Measurements from ENCODE around the gene HIPK2.

HIPK2 gene

DNA sequence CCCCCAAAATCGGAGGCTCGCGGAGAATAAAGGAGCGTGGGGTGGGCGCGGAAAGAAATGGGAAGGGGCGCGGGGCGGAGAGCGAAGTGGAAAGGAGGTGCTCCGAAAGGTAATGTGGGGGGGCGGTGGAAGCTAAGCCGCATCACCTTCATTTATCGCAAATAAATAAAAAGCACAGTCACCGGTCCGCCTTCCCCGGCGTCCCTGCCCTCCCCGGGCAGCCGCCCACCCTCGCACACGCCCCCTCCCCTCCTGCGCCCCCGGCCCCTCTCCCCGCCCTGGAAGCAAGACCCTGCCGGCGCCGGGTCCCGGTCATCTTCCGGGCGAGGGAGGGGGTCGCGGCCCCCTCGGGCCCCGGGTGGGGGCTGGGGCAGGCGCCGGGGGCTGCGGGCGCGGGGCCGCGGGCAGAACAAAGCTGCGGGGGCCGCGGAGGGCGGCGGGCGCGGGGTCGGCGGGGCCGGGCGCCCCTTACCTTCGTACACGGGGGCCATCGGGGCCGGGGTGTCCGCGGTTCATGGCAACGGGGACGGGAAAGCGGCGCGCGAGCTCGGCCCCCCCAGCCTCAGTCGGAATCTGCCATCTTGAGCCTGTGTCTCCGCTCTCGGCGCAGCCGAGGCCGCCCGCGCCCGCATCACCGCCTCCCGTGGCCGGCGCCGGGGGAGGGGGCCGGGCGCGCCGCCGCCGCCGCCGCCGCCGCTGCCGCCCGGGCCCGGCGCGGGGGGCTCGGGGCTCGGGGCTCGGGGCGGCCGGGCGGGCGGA, 486 bp downstream of the HIPK2 start (continued):
- TF ChIP-seq, protein P1, sequence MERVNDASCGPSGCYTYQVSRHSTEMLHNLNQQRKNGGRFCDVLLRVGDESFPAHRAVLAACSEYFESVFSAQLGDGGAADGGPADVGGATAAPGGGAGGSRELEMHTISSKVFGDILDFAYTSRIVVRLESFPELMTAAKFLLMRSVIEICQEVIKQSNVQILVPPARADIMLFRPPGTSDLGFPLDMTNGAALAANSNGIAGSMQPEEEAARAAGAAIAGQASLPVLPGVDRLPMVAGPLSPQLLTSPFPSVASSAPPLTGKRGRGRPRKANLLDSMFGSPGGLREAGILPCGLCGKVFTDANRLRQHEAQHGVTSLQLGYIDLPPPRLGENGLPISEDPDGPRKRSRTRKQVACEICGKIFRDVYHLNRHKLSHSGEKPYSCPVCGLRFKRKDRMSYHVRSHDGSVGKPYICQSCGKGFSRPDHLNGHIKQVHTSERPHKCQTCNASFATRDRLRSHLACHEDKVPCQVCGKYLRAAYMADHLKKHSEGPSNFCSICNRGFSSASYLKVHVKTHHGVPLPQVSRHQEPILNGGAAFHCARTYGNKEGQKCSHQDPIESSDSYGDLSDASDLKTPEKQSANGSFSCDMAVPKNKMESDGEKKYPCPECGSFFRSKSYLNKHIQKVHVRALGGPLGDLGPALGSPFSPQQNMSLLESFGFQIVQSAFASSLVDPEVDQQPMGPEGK (CRISPR knock-in tag; IDR thresholded peaks at IDR 0.05; ENCODE audit: borderline replicate concordance) = no peak
- no peak for TF ChIP-seq ZNF565 (CRISPR knock-in tag; conservative IDR thresholded peaks at IDR 0.05; ENCODE audit: low read depth)
- TF ChIP-seq SNAI2 (CRISPR knock-in tag; IDR thresholded peaks at IDR 0.05) = no peak
- no peak for TF ChIP-seq GLIS3 (CRISPR knock-in tag; IDR thresholded peaks at IDR 0.05)
- TF ChIP-seq TOX (CRISPR knock-in tag; IDR thresholded peaks at IDR 0.05; ENCODE audit: borderline replicate concordance) = no peak
- no peak for TF ChIP-seq ZNF8 (CRISPR knock-in tag; IDR thresholded peaks at IDR 0.05)
- TF ChIP-seq RARB (CRISPR knock-in tag; IDR thresholded peaks at IDR 0.05) = no peak
- no peak for TF ChIP-seq ARNTL (CRISPR knock-in tag; IDR thresholded peaks at IDR 0.05; ENCODE audit: borderline replicate concordance, low read depth)

DNA sequence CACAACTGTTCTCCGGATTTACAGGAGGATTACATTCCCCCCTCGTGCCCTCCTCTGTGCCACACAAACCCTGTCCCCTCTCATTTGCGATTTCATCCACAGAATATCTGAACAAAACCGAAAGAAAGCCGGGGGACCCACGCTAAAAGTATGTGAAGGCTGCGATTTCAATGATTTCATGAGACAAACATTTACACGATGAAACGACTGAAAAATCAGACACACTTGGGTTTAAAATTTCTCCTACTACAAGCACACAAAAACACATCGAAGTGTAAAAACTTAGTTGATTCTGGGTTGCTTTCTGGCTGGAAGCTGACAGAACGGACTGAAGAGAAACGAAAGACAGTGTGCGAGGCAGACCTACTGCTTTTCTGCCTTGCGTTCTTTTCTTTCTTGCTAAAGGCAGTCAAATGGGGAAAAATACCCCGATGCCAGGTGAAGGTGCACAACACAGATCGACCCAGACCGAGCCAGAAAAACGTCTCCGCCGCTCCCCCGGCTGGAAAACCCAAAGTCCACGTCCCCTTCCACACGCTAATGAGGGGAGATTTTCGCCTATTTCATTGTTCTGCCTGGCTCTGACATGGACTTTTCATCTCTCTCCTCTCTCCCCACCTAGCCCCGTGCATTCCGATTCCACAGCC, 1.2 kb downstream of the HIPK2 start:
- TF ChIP-seq CSDC2 (CRISPR knock-in tag; IDR thresholded peaks at IDR 0.05) = no peak
- no peak for TF ChIP-seq ZFP3 (CRISPR knock-in tag; IDR thresholded peaks at IDR 0.05)
- no peak for TF ChIP-seq GLIS3 (CRISPR knock-in tag; IDR thresholded peaks at IDR 0.05)
- TF ChIP-seq ZNF565 (CRISPR knock-in tag; conservative IDR thresholded peaks at IDR 0.05; ENCODE audit: low read depth) = no peak
- TF ChIP-seq RARB (CRISPR knock-in tag; IDR thresholded peaks at IDR 0.05) = no peak
- peak; percentile 22 for ATAC-seq

DNA sequence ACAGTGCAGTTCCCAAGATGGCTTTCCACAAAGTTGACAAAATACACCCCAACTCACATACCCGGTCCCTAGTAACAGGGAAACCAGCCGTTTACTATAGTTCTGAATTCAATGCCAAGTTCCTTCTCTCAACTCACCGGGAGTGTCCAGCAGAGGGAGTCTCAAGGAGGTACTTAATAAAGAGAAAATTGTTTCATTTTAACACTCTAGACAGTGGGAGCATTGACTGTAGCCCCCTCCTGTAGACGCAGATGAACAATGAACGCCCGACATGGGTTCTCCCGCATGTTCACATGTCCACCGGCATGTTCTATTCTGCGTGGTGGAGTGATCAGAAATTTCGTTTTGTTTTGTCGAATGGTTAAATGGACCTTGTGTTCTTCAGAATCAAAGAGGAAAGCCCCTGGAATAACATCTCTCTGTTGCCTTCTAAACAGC, 1.9 kb downstream of the HIPK2 start:
- TF ChIP-seq SNAI2 (CRISPR knock-in tag; IDR thresholded peaks at IDR 0.05) = 0 out of 2 replicates have a peak, but pooled peaks have one; percentile 17
- TF ChIP-seq, protein P1 (CRISPR knock-in tag; IDR thresholded peaks at IDR 0.05; ENCODE audit: borderline replicate concordance) = peak; percentile 64; the same call in 1 of the 2 replicates
- no peak for TF ChIP-seq RARB (CRISPR knock-in tag; IDR thresholded peaks at IDR 0.05)
- peak; percentile 61 for ATAC-seq

DNA sequence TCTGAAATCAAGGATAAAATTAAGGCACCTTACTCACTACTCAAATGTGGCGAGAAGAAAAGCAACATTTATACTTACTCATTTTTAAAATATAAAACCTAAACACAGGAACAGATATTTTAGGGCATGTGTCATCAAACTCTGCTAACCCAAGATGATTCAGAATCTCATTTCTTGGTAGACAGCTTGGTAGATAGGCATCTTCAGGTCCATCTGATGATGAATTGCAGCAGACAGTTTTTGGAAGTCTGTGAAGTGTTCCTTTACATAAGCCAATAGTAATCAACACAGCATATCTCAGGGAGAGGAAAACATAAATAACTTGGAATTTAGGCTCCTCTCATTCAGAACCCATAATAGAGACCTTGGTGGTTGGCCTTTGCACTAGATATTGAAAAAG, 3.4 kb downstream of the HIPK2 start:
- peak; percentile 43 for ATAC-seq
- TF ChIP-seq, protein P2, sequence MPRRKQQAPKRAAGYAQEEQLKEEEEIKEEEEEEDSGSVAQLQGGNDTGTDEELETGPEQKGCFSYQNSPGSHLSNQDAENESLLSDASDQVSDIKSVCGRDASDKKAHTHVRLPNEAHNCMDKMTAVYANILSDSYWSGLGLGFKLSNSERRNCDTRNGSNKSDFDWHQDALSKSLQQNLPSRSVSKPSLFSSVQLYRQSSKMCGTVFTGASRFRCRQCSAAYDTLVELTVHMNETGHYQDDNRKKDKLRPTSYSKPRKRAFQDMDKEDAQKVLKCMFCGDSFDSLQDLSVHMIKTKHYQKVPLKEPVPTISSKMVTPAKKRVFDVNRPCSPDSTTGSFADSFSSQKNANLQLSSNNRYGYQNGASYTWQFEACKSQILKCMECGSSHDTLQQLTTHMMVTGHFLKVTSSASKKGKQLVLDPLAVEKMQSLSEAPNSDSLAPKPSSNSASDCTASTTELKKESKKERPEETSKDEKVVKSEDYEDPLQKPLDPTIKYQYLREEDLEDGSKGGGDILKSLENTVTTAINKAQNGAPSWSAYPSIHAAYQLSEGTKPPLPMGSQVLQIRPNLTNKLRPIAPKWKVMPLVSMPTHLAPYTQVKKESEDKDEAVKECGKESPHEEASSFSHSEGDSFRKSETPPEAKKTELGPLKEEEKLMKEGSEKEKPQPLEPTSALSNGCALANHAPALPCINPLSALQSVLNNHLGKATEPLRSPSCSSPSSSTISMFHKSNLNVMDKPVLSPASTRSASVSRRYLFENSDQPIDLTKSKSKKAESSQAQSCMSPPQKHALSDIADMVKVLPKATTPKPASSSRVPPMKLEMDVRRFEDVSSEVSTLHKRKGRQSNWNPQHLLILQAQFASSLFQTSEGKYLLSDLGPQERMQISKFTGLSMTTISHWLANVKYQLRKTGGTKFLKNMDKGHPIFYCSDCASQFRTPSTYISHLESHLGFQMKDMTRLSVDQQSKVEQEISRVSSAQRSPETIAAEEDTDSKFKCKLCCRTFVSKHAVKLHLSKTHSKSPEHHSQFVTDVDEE (CRISPR knock-in tag; IDR thresholded peaks at IDR 0.05) = no peak
- TF ChIP-seq ZC3H10 (CRISPR knock-in tag; IDR thresholded peaks at IDR 0.05) (peak; percentile 40; the same call in 1 of the 2 replicates), TOX (CRISPR knock-in tag; IDR thresholded peaks at IDR 0.05; ENCODE audit: borderline replicate concordance) (peak; percentile 47; the same call in 1 of the 2 replicates), ISL1 (CRISPR knock-in tag; IDR thresholded peaks at IDR 0.05) (peak; percentile 85), OSR1 (CRISPR knock-in tag; IDR thresholded peaks at IDR 0.05) (no peak), ZNF565 (CRISPR knock-in tag; conservative IDR thresholded peaks at IDR 0.05; ENCODE audit: low read depth) (no peak), RARB (CRISPR knock-in tag; IDR thresholded peaks at IDR 0.05) (0 out of 2 replicates have a peak, but pooled peaks have one; percentile 17), PPARA (CRISPR knock-in tag; IDR thresholded peaks at IDR 0.05; ENCODE audit: borderline replicate concordance) (no peak)
- TF ChIP-seq, protein P3, sequence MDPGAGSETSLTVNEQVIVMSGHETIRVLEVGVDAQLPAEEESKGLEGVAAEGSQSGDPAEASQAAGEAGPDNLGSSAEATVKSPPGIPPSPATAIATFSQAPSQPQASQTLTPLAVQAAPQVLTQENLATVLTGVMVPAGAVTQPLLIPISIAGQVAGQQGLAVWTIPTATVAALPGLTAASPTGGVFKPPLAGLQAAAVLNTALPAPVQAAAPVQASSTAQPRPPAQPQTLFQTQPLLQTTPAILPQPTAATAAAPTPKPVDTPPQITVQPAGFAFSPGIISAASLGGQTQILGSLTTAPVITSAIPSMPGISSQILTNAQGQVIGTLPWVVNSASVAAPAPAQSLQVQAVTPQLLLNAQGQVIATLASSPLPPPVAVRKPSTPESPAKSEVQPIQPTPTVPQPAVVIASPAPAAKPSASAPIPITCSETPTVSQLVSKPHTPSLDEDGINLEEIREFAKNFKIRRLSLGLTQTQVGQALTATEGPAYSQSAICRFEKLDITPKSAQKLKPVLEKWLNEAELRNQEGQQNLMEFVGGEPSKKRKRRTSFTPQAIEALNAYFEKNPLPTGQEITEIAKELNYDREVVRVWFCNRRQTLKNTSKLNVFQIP (CRISPR knock-in tag; IDR thresholded peaks at IDR 0.05; ENCODE audit: borderline replicate concordance, low read depth) = no peak
